GM13977 (cell line): Measurements from ENCODE around the gene POLR3G.

ENCODE experiments used
- DNase-seq: peaks from one replicate; pipeline ENCODE4 v3.0.0; 2012; ENCODE audit warnings: low spot score
- CTCF ChIP-seq: IDR thresholded peaks from 2 replicates; pipeline ENCODE4 v1.5.1; 2012; ENCODE audit warnings: mild to moderate bottlenecking, control low read depth; ENCODE audit not compliant: insufficient read depth; ENCODE audit errors: extremely low read depth, missing control alignments
- in situ Hi-C: fragments of 300-500 bp; cut with MboI; formaldehyde crosslinking; loops from one replicate; pipeline ENCODE4 v1.12.0; 2022; ENCODE audit warnings: low sequenced_read_pairs, low pct_unique_long_range_greater_than_20kb, mixed read lengths, inconsistent platforms; ENCODE audit not compliant: unreplicated experiment

POLR3G gene

GRCh38 chr5:90474235-90475107 lies at the start of gene POLR3G, which contains the start of gene MBLAC2:
Gene POLR3G, plus strand, starts transcription at chr5:90474864. Its CDS starts 10,704 bp downstream, at chr5:90485568.
Gene MBLAC2, minus strand, starts transcription at chr5:90474771. Its CDS starts 479 bp downstream, at chr5:90474292.
- DNase-seq: peak; percentile 93
- peak; percentile 43 for TF ChIP-seq CTCF
- in situ Hi-C loops: loop anchor here (25.0 kb wide), 1 partner anchor 313 kb away; no protein-coding TSS in a partner anchor

GRCh38 chr5:90434116-90434714 lies 40.4 kb upstream of the POLR3G start:
- TF ChIP-seq CTCF: peak; percentile 79
- DNase-seq: no peak
- in situ Hi-C loops: no loop called here

GRCh38 chr5:90437663-90438062 lies 37.0 kb upstream of the POLR3G start:
- in situ Hi-C loops: no loop called here
- TF ChIP-seq CTCF: no peak
- no peak for DNase-seq

GRCh38 chr5:90438100-90438499 lies 36.6 kb upstream of the POLR3G start:
- no peak for TF ChIP-seq CTCF
- no peak for DNase-seq
- in situ Hi-C loops: no loop called here

- TF ChIP-seq CTCF: no peak
- no peak for DNase-seq
- in situ Hi-C loops: no loop called here
These were observed 34.0 kb upstream of the POLR3G start for GRCh38 chr5:90440644-90441043.

GRCh38 chr5:90446961-90447360 lies 27.7 kb upstream of the POLR3G start:
- in situ Hi-C loops: no loop called here
- no peak for DNase-seq
- no peak for TF ChIP-seq CTCF
